Panc1 (cell line): ENCODE results near the gene ACSL1. TPM values are rescaled to one million over a fixed set of nuclear protein-coding genes. Genes with fewer than 3 reads are reported as not detected.

Experiments
- ATAC-seq: fragments of 200-7000 bp; cut with Tn5 transposase; 2 replicates; pipeline ENCODE4 v1.9.1; 2020; ENCODE audit warnings: mild to moderate bottlenecking, moderate library complexity
- BruUV-seq: library from RNA; stranded (reverse); fragments of 400-500 nt; replicated peaks from 2 replicates; lab custom pipeline; 2021; lab: Mats Ljungman, UMichigan
- CTCF ChIA-PET: fragments of 300-600 bp; sonication (Branson Sonifier 250); formaldehyde crosslinking; loops from one replicate; lab custom pipeline; 2022; ENCODE audit warnings: antibody characterized with exemption; lab: Charles Lee
- POLR2A ChIA-PET: fragments of 300-600 bp; sonication (Branson Sonifier 250); formaldehyde crosslinking; loops from one replicate; lab custom pipeline; 2022; ENCODE audit warnings: antibody characterized with exemption; lab: Charles Lee
- DNase-seq: peaks from one replicate; pipeline ENCODE4 v3.0.0-alpha.2; 2010; ENCODE audit warnings: low read depth, low spot score
- H3K27ac ChIP-seq: 2 replicates; pipeline ENCODE4 v1.5.1; 2011; ENCODE audit warnings: mild to moderate bottlenecking, low read length, inconsistent platforms
- H3K27me3 ChIP-seq: fragments of 200-500 bp; sonication (Bioruptor generic); 2 replicates; pipeline ENCODE4 v1.6.0; 2014; ENCODE audit warnings: low read length, inconsistent platforms; ENCODE audit not compliant: control insufficient read depth, insufficient read depth
- H3K36me3 ChIP-seq: fragments of 200-500 bp; sonication (Bioruptor generic); 2 replicates; pipeline ENCODE4 v1.5.1; 2014; ENCODE audit warnings: inconsistent platforms, mild to moderate bottlenecking, low read length, moderate library complexity; ENCODE audit not compliant: control insufficient read depth, insufficient read depth
- H3K4me1 ChIP-seq: 2 replicates; pipeline ENCODE4 v1.5.1; 2011; ENCODE audit warnings: inconsistent platforms, mild to moderate bottlenecking, low read length, moderate library complexity; ENCODE audit not compliant: control insufficient read depth, insufficient read depth
- H3K4me3 ChIP-seq, 2 experiments: 2 replicates each; pipeline ENCODE4 v1.5.1; 2011 to 2012; ENCODE audit warnings: low read depth in 2 of 2, low read length in 2 of 2, mild to moderate bottlenecking in 2 of 2, inconsistent platforms in 1 of 2, moderate library complexity in 1 of 2
- H3K9me3 ChIP-seq: fragments of 200-500 bp; sonication (Bioruptor generic); 2 replicates; pipeline ENCODE4 v1.5.1; 2014; ENCODE audit warnings: low read depth, mild to moderate bottlenecking, inconsistent platforms, low read length, moderate library complexity; ENCODE audit not compliant: control insufficient read depth, insufficient read depth
- POLR2AphosphoS5 ChIP-seq: IDR thresholded peaks from 2 replicates; pipeline ENCODE4 v1.6.1; 2012; ENCODE audit warnings: mild to moderate bottlenecking, low read depth, low read length, moderate library complexity
- SIN3A ChIP-seq: IDR thresholded peaks from 2 replicates; pipeline ENCODE4 v1.6.1; 2012; ENCODE audit warnings: low read depth, mild to moderate bottlenecking, low read length, moderate library complexity, borderline replicate concordance; ENCODE audit not compliant: insufficient read depth
- TCF7L2 ChIP-seq: IDR thresholded peaks from 2 replicates; pipeline ENCODE4 v1.6.1; 2011; ENCODE audit warnings: mild to moderate bottlenecking, low read depth, low read length, inconsistent platforms
- in situ Hi-C: cut with HindIII; loops from 2 replicates; pipeline ENCODE4 v1.10.0; 2016; ENCODE audit warnings: low sequenced_read_pairs, low pct_unique_long_range_greater_than_20kb
- intact Hi-C: fragments of 100-400 bp; cut with micrococcal nuclease; formaldehyde crosslinking; loops from one replicate; pipeline ENCODE4 v1.10.0; 2022; ENCODE audit not compliant: unreplicated experiment
- total RNA-seq: library from RNA; stranded (reverse); gene quantifications from one replicate; pipeline ENCODE4 v1.2.1, GENCODE V29; 2021; ENCODE audit not compliant: unreplicated experiment
- TF ChIP-seq, protein P1 (sequence below): fragments of 450-650 bp; IDR thresholded peaks from 2 replicates; pipeline ENCODE4 v1.5.1; 2017; ENCODE audit warnings: mild to moderate bottlenecking
- TF ChIP-seq, protein P2 (sequence below), 2 experiments: IDR thresholded peaks; 2 replicates each; pipeline ENCODE4 v1.6.1; 2011 to 2012; ENCODE audit warnings: low read depth in 2 of 2, control low read depth in 1 of 2, low read length in 1 of 2, mild to moderate bottlenecking in 1 of 2, moderate library complexity in 1 of 2; ENCODE audit not compliant: insufficient read depth in 1 of 2

Gene ACSL1
- total RNA-seq, 1 experiment from 2014 or later: 15.4 TPM

DNA sequence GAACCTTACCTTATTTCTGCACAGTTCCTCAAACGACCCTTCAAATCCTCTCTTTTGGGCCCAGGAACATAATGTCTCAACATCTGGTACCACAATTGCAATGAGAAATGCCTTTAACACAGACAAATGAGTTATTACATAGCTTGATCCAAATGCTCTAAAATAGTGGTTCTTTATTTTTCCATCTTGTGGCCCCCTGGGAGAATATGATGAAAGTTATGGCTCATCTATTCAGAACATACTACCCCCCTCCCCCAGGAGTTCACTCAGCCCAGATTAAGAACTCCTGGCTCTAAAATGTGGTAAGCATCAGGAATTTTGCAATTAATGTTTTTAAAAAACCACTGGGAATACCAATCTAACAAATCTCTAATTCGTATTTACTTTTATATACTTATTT, 68.0 kb downstream of the ACSL1 start:
- DNase-seq (no peak), ATAC-seq (no peak)
- no peaks in the 10 kb centered on the region for H3K9me3 ChIP-seq
- in situ Hi-C loops: no loop called here
- BruUV-seq: no TSS peak
- no peaks in the 10 kb centered on the region for H3K36me3 ChIP-seq
- no peaks in the 10 kb centered on the region for H3K27me3 ChIP-seq
- H3K4me3 ChIP-seq: no peak overlapping the region
- no peak overlapping the region for H3K27ac ChIP-seq
- intact Hi-C loops: no loop called here
- ChIA-PET CTCF (no interaction called here), POLR2A (no interaction called here)
- no peak for TF ChIP-seq POLR2AphosphoS5
- TF ChIP-seq, protein P1, sequence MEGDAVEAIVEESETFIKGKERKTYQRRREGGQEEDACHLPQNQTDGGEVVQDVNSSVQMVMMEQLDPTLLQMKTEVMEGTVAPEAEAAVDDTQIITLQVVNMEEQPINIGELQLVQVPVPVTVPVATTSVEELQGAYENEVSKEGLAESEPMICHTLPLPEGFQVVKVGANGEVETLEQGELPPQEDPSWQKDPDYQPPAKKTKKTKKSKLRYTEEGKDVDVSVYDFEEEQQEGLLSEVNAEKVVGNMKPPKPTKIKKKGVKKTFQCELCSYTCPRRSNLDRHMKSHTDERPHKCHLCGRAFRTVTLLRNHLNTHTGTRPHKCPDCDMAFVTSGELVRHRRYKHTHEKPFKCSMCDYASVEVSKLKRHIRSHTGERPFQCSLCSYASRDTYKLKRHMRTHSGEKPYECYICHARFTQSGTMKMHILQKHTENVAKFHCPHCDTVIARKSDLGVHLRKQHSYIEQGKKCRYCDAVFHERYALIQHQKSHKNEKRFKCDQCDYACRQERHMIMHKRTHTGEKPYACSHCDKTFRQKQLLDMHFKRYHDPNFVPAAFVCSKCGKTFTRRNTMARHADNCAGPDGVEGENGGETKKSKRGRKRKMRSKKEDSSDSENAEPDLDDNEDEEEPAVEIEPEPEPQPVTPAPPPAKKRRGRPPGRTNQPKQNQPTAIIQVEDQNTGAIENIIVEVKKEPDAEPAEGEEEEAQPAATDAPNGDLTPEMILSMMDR: no peak
- TF ChIP-seq, protein P2, sequence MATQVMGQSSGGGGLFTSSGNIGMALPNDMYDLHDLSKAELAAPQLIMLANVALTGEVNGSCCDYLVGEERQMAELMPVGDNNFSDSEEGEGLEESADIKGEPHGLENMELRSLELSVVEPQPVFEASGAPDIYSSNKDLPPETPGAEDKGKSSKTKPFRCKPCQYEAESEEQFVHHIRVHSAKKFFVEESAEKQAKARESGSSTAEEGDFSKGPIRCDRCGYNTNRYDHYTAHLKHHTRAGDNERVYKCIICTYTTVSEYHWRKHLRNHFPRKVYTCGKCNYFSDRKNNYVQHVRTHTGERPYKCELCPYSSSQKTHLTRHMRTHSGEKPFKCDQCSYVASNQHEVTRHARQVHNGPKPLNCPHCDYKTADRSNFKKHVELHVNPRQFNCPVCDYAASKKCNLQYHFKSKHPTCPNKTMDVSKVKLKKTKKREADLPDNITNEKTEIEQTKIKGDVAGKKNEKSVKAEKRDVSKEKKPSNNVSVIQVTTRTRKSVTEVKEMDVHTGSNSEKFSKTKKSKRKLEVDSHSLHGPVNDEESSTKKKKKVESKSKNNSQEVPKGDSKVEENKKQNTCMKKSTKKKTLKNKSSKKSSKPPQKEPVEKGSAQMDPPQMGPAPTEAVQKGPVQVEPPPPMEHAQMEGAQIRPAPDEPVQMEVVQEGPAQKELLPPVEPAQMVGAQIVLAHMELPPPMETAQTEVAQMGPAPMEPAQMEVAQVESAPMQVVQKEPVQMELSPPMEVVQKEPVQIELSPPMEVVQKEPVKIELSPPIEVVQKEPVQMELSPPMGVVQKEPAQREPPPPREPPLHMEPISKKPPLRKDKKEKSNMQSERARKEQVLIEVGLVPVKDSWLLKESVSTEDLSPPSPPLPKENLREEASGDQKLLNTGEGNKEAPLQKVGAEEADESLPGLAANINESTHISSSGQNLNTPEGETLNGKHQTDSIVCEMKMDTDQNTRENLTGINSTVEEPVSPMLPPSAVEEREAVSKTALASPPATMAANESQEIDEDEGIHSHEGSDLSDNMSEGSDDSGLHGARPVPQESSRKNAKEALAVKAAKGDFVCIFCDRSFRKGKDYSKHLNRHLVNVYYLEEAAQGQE (IDR thresholded peaks at IDR 0.05; ENCODE audit: insufficient read depth in 1 of 2, low read depth in 2 of 2, low read length in 1 of 2): no peak
- TF ChIP-seq SIN3A: no peak
- no peak for TF ChIP-seq TCF7L2
- no peaks in the 10 kb centered on the region for H3K4me1 ChIP-seq

DNA sequence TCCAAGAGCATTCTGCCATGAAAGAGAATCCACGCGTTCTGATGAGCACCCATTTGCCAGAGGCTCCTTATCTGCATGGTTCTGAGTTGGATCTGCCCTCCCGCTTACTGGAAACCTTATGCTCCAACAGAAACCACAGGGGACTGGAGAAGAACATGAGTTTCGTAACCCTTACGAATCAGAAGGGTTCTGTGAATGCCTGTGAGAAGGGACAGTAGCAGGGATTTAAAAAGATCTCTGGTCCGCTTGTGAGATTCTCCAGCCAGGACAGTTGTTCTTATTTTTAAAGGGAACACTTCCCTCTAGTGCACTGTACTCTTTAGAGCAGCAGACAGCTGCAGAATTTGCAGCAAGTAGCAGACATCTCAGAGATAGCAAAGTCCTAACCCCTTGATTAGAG, 69.4 kb downstream of the ACSL1 start:
- ATAC-seq (no peak), DNase-seq (no peak)
- Histone ChIP-seq H3K27ac (no peak overlapping the region), H3K9me3 (no peaks in the 10 kb centered on the region), H3K27me3 (no peaks in the 10 kb centered on the region), H3K36me3 (no peaks in the 10 kb centered on the region), H3K4me1 (no peaks in the 10 kb centered on the region), H3K4me3 (no peak overlapping the region)
- in situ Hi-C loops: no loop called here
- intact Hi-C loops: no loop called here
- TF ChIP-seq, protein P1: no peak
- TF ChIP-seq POLR2AphosphoS5 (no peak), TCF7L2 (no peak), SIN3A (no peak)
- TF ChIP-seq, protein P2 (IDR thresholded peaks at IDR 0.05; ENCODE audit: insufficient read depth in 1 of 2, low read depth in 2 of 2, low read length in 1 of 2): no peak
- ChIA-PET POLR2A (no interaction called here), CTCF (no interaction called here)
- BruUV-seq: no TSS peak
